Measurements from ENCODE around the gene ZFYVE9. TPM values are rescaled to one million over a fixed set of nuclear protein-coding genes. Genes with fewer than 3 reads are reported as not detected.

ZFYVE9 gene
- total and polyA plus RNA-seq, 11 donors = 3.6 to 19.2 (median 16.7) TPM

DNA sequence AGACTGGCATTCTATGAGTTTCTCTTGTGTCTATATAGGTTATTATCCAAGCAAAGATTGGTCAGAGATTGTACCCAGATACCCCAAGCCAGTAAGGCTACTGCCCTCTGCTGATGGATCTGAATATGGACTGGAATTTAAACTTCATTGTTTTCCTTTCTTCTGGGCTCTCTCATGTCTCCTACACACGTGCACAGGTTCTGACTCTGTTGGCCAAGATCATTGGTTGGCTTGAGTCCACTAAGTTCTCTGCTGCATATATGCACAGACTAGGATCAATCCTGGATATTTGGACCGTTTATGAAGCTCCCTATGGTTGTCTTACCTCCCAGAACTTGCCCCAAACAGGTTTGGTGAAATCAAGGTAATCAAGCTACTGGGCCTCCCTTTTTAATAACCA lies 154.5 kb downstream of the ZFYVE9 start:
- Histone ChIP-seq H3K27me3 (no peaks in the 10 kb centered on the region), H3K36me3 (peaks cover 0 to 20% (median 0%) of the 10 kb centered on the region in 9 donors), H3K4me3 (no peak overlapping the region), H3K9me3 (peaks cover 0 to 4% (median 0%) of the 10 kb centered on the region in 12 donors), H3K27ac (no peak overlapping the region), H3K4me1 (no peaks in the 10 kb centered on the region)
- TF ChIP-seq, protein P1, sequence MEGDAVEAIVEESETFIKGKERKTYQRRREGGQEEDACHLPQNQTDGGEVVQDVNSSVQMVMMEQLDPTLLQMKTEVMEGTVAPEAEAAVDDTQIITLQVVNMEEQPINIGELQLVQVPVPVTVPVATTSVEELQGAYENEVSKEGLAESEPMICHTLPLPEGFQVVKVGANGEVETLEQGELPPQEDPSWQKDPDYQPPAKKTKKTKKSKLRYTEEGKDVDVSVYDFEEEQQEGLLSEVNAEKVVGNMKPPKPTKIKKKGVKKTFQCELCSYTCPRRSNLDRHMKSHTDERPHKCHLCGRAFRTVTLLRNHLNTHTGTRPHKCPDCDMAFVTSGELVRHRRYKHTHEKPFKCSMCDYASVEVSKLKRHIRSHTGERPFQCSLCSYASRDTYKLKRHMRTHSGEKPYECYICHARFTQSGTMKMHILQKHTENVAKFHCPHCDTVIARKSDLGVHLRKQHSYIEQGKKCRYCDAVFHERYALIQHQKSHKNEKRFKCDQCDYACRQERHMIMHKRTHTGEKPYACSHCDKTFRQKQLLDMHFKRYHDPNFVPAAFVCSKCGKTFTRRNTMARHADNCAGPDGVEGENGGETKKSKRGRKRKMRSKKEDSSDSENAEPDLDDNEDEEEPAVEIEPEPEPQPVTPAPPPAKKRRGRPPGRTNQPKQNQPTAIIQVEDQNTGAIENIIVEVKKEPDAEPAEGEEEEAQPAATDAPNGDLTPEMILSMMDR (IDR thresholded peaks at IDR 0.05) = peak; percentile 45 to 73 (median 62)
- TF ChIP-seq POLR2A (IDR thresholded peaks at IDR 0.05) = no peak
- peak in 3 of 4 donors; percentile 59 to 60 (median 59) for ATAC-seq
- 20 to 25% (median 24%) methylated on average over 2 of the region's 2 CpGs for WGBS, 4 donors
- no peak for DNase-seq
- intact Hi-C loops (cut with DNase I) = loop anchor here (2.0 to 5.0 kb wide), 4 partner anchors 154 to 170 kb away; partner anchors contain the start of gene ZFYVE9 (in 8 of the 10)

DNA sequence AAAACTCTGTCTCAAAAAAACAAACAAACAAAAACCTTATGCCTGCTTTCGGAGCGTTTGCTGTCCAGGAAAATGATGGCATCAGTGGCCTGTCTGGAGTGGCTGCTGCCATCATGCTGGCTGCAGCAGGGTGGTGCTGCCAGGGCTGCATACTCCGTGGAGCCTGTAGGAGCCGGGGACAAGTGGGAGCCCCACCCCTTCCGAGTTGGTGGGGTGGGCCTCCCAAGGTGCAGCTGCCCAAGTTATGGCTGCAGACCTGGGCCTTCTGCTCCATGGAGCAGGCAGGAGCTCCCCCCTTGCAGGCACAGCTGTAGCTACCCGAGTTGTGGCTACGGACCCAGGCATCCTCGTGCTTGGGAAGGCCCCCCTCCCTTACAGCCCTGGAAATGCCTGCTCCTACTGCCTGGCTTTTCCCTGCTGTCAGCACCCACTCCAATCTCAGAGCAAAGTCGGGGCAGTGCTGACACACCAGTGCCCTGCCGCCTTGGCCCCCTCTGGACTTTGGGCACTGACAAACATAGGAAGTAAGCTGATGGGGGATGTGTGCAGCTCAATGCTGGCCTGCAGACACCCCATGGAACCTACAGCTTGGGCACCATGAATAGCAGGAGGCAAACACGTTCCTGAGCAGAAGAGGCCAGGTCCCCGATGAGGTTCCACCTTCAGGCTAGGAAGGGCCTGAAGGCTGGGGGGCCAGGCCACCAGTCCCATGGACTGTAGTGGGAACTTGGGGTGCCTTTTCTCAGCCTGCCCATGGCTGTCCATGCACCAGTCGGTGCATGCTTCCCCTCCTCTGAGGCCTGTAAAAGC lies 163.7 kb downstream of the ZFYVE9 start:
- Histone ChIP-seq H3K27me3 (no peaks in the 10 kb centered on the region), H3K9me3 (no peaks in the 10 kb centered on the region), H3K36me3 (peaks cover 0 to 36% (median 10%) of the 10 kb centered on the region in 9 donors), H3K4me1 (peaks cover 0 to 17% (median 0%) of the 10 kb centered on the region in 12 donors), H3K4me3 (no peak overlapping the region), H3K27ac (peak overlapping the region in 3 of 12 donors; percentile 14 to 32 (median 19))
- DNase-seq = peak in 4 of 5 donors; percentile 9 to 66 (median 36)
- WGBS, 4 donors = 58 to 74% (median 65%) methylated on average over 7 to 13 of the region's 13 CpGs
- peak; percentile 71 to 87 (median 82) for ATAC-seq
- TF ChIP-seq, protein P1 (IDR thresholded peaks at IDR 0.05) = no peak
- TF ChIP-seq POLR2A (IDR thresholded peaks at IDR 0.05) = no peak
- intact Hi-C loops (cut with DNase I) = no loop called here

DNA sequence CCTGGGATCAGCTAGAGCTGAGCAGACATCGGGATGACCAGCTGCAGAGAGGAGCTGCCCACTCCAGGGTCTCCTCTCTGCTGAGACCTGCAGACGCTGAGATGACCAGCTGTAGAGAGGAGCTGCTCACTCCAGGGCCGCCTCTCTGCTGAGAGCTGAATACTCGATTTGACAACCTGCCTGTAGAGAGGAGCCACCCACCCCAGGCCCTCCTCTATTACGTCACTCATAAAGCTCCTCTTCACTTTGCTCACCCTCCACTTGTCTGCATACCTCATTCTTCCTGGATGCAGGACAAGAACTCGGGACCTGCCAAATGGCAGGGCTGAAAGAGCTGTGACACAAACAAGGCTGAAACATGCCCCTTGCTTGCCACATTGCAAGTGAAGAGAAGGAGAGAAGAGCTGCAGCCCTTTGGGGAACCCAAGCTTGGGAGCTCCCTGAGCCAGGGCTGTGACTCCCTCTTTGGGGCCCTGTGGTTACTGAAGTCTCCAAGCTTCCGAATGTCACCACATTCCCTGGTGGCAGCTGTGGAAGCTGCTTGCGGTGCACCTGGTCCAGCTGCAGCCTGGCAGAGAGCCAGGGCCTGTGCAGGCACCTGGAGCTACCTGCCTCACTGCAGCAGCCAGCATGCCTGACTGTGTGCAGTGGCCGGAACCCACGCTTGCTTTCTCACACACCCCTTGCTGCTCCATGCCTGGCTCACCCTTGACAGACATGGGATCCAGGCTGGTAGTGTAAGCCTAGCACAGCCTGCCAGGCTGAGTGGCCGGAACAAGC lies 164.5 kb downstream of the ZFYVE9 start:
- DNase-seq (peak in 2 of 5 donors; percentile 19 to 51), ATAC-seq (peak; percentile 77 to 91 (median 90))
- H3K9me3 ChIP-seq = no peaks in the 10 kb centered on the region
- intact Hi-C loops (cut with DNase I) = no loop called here
- WGBS, 4 donors = 73 to 82% (median 77%) methylated on average over 8 to 11 of the region's 11 CpGs
- H3K27ac ChIP-seq = peak overlapping the region in 3 of 12 donors; percentile 14 to 32 (median 19)
- TF ChIP-seq, protein P1 (IDR thresholded peaks at IDR 0.05) = no peak
- TF ChIP-seq POLR2A (IDR thresholded peaks at IDR 0.05) = no peak
- no peak overlapping the region for H3K4me3 ChIP-seq
- peaks cover 0 to 36% (median 10%) of the 10 kb centered on the region in 9 donors for H3K36me3 ChIP-seq
- peaks cover 0 to 17% (median 0%) of the 10 kb centered on the region in 12 donors for H3K4me1 ChIP-seq
- H3K27me3 ChIP-seq = no peaks in the 10 kb centered on the region

DNA sequence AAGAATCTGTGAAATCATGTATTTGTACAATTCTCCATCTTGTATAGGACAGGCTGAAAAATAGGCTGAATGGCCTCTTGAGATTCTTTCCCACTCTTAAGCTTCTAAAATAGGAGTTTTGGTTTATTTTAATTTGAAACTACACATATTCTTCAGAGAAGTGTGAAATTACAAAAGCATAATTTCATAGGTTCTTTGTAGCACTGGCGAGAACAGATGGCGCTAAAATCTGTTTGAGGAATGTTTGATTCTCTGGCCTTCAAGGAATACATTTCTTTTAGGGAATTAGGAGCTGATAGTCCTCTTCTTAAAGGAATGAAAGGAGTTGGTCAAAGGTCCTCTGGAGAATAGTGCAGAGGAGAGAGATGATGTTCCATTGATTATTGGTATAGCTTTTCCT lies 179.2 kb downstream of the ZFYVE9 start:
- intact Hi-C loops (cut with DNase I) = no loop called here
- Histone ChIP-seq H3K27me3 (no peaks in the 10 kb centered on the region), H3K4me1 (no peaks in the 10 kb centered on the region), H3K27ac (no peak overlapping the region), H3K9me3 (no peaks in the 10 kb centered on the region), H3K36me3 (peaks cover 0 to 9% (median 0%) of the 10 kb centered on the region in 9 donors), H3K4me3 (no peak overlapping the region)
- ATAC-seq (no peak), DNase-seq (no peak)
- 95 to 99% (median 97%) methylated on average over 2 of the region's 2 CpGs for WGBS, 4 donors
- TF ChIP-seq POLR2A (IDR thresholded peaks at IDR 0.05) = no peak
- TF ChIP-seq, protein P1 (IDR thresholded peaks at IDR 0.05) = no peak
